AG04450 (cell line): ENCODE data around the gene ANO6. TPM values are rescaled to one million over a fixed set of nuclear protein-coding genes. Genes with fewer than 3 reads are reported as not detected.

Experiments
- CTCF ChIA-PET: fragments of 300-600, 350-600 bp; formaldehyde crosslinking; extraction: SDS; loops from one replicate; lab custom pipeline; 2022; ENCODE audit warnings: antibody characterized with exemption, inconsistent platforms; lab: Charles Lee
- POLR2A ChIA-PET: fragments of 350-600 bp; formaldehyde crosslinking; extraction: SDS; loops from one replicate; lab custom pipeline; 2021; ENCODE audit warnings: antibody characterized with exemption, inconsistent platforms; lab: Yijun Ruan, JAX
- DNase-seq: peaks from one replicate; pipeline ENCODE4 v3.0.0-alpha.2; 2011; ENCODE audit warnings: low read depth, low spot score
- H3K27ac ChIP-seq: one replicate; pipeline ENCODE4 v1.5.1; 2012; ENCODE audit warnings: low read depth, low read length, control low read depth
- H3K27me3 ChIP-seq: one replicate; pipeline ENCODE4 v1.6.0; 2012; ENCODE audit warnings: low read length; ENCODE audit not compliant: control insufficient read depth, insufficient read depth
- H3K4me3 ChIP-seq: 2 replicates; pipeline ENCODE4 v1.5.1; 2011; ENCODE audit warnings: mild to moderate bottlenecking, low read depth, low read length, control low read depth
- H3K9me3 ChIP-seq: 2 replicates; pipeline ENCODE4 v1.5.1; 2012; ENCODE audit warnings: low read length; ENCODE audit not compliant: control insufficient read depth, insufficient read depth
- polyA plus RNA-seq: library from polyadenylated mRNA; depleted of rRNA; stranded (reverse); fragments of >200 nt; gene quantifications from 2 replicates; pipeline ENCODE4 v1.2.3, GENCODE V29; 2011
- TF ChIP-seq, protein P1 (sequence below): IDR thresholded peaks from 2 replicates; pipeline ENCODE4 v1.5.1; 2011; ENCODE audit warnings: low read depth, low read length, control low read depth, inconsistent platforms

The ANO6 gene
- polyA plus RNA-seq, 1 experiment = 51.9 TPM

DNA sequence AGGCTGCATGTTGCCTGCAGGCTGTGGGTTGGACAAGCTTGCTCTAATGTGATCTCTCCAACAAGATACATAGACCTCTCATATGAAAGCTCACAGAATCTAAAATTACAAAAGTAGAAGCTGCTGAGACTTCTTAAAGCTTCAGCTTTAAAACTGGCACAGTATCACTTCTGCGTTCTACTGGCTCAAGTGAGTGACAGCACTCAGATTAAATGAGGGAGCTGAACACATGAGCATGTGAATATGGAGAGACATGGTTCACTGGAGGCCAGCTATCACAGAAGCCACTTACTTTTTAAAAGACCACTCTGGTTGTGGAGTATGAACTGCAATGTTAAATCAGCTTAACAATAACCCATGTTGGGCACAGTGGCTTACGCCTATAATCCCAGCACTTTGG, 29.1 kb upstream of the ANO6 start:
- Histone ChIP-seq H3K9me3 (no peaks in the 10 kb centered on the region), H3K27ac (no peak overlapping the region), H3K27me3 (no peaks in the 10 kb centered on the region), H3K4me3 (no peak overlapping the region)
- CTCF ChIA-PET = interaction anchor here (0.8 to 1.5 kb wide), 5 partner anchors 14 to 357 kb away, joined by 3 to 6 read pairs (median 4); no protein-coding TSS in a partner anchor
- no peak for DNase-seq
- POLR2A ChIA-PET = no interaction called here
- TF ChIP-seq, protein P1, sequence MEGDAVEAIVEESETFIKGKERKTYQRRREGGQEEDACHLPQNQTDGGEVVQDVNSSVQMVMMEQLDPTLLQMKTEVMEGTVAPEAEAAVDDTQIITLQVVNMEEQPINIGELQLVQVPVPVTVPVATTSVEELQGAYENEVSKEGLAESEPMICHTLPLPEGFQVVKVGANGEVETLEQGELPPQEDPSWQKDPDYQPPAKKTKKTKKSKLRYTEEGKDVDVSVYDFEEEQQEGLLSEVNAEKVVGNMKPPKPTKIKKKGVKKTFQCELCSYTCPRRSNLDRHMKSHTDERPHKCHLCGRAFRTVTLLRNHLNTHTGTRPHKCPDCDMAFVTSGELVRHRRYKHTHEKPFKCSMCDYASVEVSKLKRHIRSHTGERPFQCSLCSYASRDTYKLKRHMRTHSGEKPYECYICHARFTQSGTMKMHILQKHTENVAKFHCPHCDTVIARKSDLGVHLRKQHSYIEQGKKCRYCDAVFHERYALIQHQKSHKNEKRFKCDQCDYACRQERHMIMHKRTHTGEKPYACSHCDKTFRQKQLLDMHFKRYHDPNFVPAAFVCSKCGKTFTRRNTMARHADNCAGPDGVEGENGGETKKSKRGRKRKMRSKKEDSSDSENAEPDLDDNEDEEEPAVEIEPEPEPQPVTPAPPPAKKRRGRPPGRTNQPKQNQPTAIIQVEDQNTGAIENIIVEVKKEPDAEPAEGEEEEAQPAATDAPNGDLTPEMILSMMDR = no peak

- POLR2A ChIA-PET = no interaction called here
- Histone ChIP-seq H3K4me3 (no peak overlapping the region), H3K27ac (no peak overlapping the region), H3K27me3 (no peaks in the 10 kb centered on the region), H3K9me3 (no peaks in the 10 kb centered on the region)
- CTCF ChIA-PET = interaction anchor here (0.9 to 1.4 kb wide), 3 partner anchors 19 to 199 kb away, joined by 3 to 6 read pairs (median 4); no protein-coding TSS in a partner anchor
- DNase-seq = no peak
- TF ChIP-seq, protein P1 = no peak
Measured at GRCh38 chr12:45189766-45190403, 26.0 kb upstream of the ANO6 start.

DNA sequence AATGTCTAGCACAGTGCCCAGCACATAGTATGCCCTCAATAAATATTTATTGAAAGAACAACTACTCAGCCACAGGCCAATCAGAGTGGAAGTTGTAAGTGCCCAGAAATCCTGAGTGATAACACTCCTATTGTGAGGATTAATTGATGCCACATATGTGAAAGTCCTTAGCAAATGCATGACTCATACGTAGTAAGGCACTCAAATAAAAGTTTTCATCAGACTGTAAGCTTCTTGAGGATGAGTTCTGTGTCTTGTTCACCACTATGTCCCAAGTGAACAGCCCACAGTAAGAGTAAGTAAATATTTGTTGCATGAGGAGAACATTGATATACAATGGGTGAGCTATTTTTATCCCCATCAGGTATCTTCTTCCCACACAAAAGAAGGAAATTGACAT, 24.7 kb upstream of the ANO6 start:
- H3K27me3 ChIP-seq = no peaks in the 10 kb centered on the region
- TF ChIP-seq, protein P1 = no peak
- no peak overlapping the region for H3K4me3 ChIP-seq
- H3K9me3 ChIP-seq = no peaks in the 10 kb centered on the region
- ChIA-PET CTCF (interaction anchor here (0.5 to 2.2 kb wide), 4 partner anchors 20 to 819 kb away, joined by 3 to 12 read pairs (median 4); no protein-coding TSS in a partner anchor), POLR2A (interaction anchor here (0.6 to 0.9 kb wide), 4 partner anchors 13 to 297 kb away, joined by 3 to 5 read pairs (median 4); no protein-coding TSS in a partner anchor)
- DNase-seq = no peak
- no peak overlapping the region for H3K27ac ChIP-seq

DNA sequence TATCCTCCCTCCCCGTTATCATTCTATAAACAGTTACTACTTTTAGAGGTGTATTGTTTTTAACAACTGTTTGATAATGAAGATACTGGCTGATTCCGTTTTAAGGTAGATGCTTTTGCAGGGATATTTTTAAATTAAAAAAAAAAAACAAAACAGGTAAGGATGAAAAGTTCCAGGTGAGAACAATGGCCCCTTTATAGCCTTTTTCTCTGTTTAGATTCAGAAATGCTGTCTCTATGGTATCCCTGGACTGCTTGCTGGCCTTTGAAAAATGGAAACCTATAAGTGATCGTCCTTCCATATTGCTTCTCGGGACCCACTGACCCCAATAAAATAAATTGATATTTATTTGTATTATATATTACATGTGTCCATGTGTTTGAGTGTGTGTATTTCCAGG, 23.2 kb upstream of the ANO6 start:
- TF ChIP-seq, protein P1 = no peak
- no peak overlapping the region for H3K27ac ChIP-seq
- H3K9me3 ChIP-seq = no peaks in the 10 kb centered on the region
- H3K27me3 ChIP-seq = no peaks in the 10 kb centered on the region
- ChIA-PET CTCF (no interaction called here), POLR2A (interaction anchor here (0.9 kb wide), 1 partner anchor 23 kb away, joined by 3 read pairs; the partner anchor contains the start of gene ANO6)
- DNase-seq = no peak
- H3K4me3 ChIP-seq = no peak overlapping the region

DNA sequence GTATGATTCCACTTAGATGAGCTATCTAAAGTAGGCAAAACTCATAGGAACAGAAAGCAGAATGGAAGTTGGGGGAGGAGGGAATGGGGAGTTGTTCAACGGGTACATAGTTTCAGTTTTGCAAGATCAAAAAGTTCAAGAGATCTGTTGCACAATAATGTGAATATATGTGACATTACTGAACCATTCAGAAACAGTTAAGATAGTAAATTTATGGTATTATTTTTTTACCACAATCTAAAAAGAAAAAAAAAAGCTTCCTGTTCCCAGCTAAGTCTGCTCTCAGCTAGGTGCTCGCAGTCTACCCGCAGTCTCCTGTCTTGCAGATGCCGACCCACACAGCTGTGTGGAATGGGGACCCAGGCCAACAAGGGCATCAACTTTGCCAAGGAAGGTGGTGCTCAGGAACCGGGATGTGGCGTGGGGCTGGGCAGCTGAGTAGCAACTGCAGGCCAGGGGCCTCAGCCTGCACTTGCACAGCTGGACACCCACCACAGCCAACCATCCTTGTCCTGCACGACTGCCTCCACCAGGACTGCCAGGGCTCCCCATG, 15.3 kb upstream of the ANO6 start:
- Histone ChIP-seq H3K9me3 (no peaks in the 10 kb centered on the region), H3K4me3 (no peak overlapping the region), H3K27me3 (no peaks in the 10 kb centered on the region), H3K27ac (no peak overlapping the region)
- CTCF ChIA-PET = interaction anchor here (1.4 kb wide), 1 partner anchor 15 kb away, joined by 5 read pairs; the partner anchor contains the start of gene ANO6
- TF ChIP-seq, protein P1 = no peak
- POLR2A ChIA-PET = no interaction called here
- DNase-seq = no peak
